HPDE6-E6E7 (cell line): Measurements from ENCODE around the gene KRTAP6-3.

Experiments
- DNase-seq: peaks from one replicate; pipeline ENCODE4 v3.0.0; 2011; ENCODE audit warnings: missing footprints; ENCODE audit errors: extremely low spot score

KRTAP6-3 gene

DNA sequence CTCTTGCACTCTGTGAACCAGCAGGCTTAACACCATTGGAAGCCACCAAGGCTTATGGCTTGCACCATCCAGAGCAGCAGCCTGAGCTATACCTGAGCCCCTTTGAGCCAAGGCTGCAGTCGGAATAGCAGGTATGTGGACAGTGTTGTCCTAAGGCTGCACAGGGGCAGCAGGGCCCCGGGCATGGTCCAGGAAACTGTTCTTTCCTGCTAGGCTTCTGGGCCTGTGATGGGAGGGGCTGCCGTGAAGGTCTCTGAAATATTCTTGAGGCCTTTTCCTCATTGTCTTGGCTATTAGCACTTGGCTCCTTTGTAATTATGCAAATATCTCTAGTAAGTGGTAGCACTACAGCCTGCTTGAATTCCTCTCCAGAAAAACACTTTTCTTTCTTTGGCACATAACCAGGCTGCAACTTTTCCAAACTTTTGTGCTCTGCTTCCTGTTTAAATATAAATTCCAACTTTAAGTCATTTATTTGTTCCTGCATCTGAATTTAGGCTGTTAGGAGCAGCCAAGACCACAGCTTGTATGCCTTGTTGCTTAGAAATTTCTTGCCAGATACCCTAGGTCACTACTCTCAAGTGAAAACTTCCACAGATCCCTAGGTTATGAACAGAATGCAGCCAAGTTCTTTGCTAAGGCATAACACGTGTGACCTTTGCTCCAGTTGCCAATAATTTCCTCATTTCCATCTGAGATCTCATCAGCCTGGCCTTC, 33.4 kb downstream of the KRTAP6-3 start:
- DNase-seq, result no peak

DNA sequence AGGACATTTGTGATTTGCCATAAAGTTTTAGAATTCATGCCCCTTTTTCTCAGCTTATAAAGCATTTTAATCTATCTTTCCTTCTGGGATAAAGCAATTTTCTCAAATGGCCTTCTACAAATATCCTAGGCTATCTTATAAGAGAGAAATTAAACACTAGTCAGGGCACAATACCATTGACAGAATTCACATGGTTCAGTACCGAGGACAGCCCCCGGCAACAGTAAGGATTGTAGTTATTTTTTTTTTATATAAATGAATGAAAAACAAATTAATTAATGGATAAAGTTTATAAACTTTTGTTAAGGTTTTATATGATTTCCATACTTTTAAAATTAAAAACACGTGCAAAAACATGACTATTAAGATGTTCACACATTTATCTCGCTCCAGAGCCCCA, 35.9 kb downstream of the KRTAP6-3 start:
- no peak for DNase-seq

DNA sequence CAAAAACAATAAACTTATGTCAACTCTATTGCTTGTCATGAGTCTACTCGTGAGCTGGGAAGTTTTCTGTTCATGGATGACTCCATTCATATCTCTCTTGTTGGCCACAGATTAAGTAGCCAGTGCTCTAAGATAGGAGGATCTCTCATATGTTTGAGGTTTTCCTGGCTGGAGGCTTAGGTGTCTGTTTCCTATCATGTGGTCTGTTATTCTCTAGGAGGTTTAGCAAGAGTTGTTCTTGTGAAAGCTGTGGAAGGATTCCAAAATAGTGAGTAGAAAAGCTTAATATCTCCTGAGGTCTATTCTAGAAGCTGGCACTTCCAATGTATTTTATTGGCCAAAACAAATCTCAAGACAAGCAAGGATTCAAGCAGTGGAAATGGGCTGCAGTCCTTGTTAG, 37.0 kb downstream of the KRTAP6-3 start:
- DNase-seq, result no peak

DNA sequence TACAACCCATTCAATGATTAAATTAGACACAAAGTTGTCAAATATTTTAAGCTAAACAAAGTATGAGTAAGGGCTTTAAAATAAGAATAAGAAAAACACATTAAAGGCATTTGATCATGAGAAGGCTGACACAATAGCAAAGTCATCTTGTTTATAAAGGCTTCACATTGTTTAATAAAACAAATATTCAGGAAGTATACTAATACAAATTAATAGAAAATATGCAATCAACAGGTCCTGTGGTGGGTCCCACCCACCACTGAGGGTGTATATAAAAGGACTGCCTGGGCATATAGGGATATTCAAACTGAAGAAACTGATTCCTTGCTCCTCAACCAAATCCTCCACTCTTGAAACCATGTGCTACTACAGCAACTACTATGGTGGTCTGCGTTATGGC, 42.7 kb downstream of the KRTAP6-3 start, which contains the start of gene KRTAP20-2:
TSS of gene KRTAP20-2 (plus strand) at position 301 of the 400 bp plus-strand sequence. CDS start at position 359, 58 bp downstream.
- no peak for DNase-seq

DNA sequence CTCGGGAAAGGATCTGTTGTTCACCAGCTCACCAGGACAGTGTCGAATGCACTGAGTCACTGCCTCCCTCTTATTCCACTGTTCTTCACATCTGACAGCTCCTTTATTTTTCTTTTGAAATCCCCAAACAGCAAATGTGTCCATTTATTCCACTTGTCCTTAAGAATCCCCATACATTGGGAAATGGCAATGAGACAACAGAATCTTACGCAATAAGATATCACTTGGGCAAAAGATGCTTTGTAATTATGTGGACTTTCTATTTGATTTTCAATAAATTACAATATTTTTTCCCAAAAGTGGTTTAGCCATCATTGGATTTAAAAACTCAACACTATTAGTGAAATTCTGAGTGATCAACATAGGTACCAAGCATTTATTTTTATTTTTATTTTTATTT, 46.4 kb downstream of the KRTAP6-3 start:
- no peak for DNase-seq

DNA sequence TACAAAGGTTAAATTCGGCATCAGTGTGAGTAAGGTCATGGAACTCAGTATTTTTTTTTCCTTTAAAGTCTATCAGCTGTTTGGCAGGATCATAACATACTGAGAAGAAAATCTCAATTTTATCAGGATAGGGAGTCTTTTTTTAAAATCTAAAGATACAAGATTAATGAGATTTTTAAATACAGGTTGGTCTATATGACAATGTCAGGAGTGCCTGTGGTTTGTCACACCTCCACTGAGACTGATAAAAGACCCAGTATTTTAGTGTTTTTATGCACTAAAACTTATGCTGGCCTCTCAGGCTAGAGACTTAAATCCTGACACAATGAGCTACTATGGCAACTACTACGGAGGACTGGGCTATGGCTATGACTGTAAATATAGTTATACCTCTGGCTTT, 50.3 kb downstream of the KRTAP6-3 start, which contains the start of gene KRTAP20-3:
TSS of gene KRTAP20-3 (plus strand) at position 301 of the 400 bp plus-strand sequence.
- DNase-seq, result no peak
